ENCODE results near the gene CDK19.

DNA sequence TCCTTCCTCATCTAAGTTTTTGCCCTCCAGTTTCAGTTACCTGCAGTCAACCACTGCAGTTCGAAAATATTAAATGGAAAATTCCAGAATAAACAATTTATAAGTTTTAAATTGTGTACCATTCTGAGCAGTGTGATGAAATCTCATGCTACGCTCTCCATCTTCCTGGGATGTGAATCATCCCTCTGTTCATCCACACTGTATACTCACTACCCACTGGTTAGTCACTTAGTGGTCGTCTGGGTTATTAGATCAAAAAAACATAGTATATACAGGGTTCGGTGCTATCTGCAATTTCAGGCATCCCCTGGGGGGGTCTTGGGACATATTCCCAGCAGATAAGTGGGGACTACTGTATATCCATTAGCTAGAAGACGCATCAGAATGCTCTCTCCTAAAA is 186.9 kb downstream of the CDK19 start:
- TF ChIP-seq SP1 (IDR thresholded peaks at IDR 0.05) = no peak
- no peak for TF ChIP-seq FOXM1 (IDR thresholded peaks at IDR 0.05; ENCODE audit: borderline replicate concordance)
- no peak for TF ChIP-seq ZNF384 (IDR thresholded peaks at IDR 0.05)
- TF ChIP-seq, protein P1, sequence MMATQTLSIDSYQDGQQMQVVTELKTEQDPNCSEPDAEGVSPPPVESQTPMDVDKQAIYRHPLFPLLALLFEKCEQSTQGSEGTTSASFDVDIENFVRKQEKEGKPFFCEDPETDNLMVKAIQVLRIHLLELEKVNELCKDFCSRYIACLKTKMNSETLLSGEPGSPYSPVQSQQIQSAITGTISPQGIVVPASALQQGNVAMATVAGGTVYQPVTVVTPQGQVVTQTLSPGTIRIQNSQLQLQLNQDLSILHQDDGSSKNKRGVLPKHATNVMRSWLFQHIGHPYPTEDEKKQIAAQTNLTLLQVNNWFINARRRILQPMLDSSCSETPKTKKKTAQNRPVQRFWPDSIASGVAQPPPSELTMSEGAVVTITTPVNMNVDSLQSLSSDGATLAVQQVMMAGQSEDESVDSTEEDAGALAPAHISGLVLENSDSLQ (IDR thresholded peaks at IDR 0.05) = no peak

Measured in HEK293T (cell line).